Neural cell (in vitro differentiated cells): ENCODE data around the gene RYR2. TPM values are rescaled to one million over a fixed set of nuclear protein-coding genes. Genes with fewer than 3 reads are reported as not detected.
"Not testable (repeated sequence)": the region's sequence is repeated elsewhere in the genome, so short reads cannot be mapped to it uniquely, and the experiment has no call there.

Experiments used
- H2AFZ ChIP-seq: fragments of 200-600, 300-800 bp; sonication (generic), shearing (Covaris generic); 2 replicates; pipeline ENCODE4 v1.6.0; 2014; ENCODE audit warnings: low read depth, mild to moderate bottlenecking, antibody characterized with exemption, low read length, moderate library complexity
- H3F3A ChIP-seq: fragments of 200-600 bp; shearing (Covaris generic); 2 replicates; pipeline ENCODE4 v1.6.1; 2016; ENCODE audit warnings: mild to moderate bottlenecking, moderate library complexity, mixed read lengths, antibody characterized with exemption, low read length; ENCODE audit not compliant: insufficient read depth, poor library complexity, severe bottlenecking
- H3K27ac ChIP-seq: fragments of 200-600, 300-800 bp; sonication (generic), shearing (Covaris generic); 2 replicates; pipeline ENCODE4 v1.5.1; 2014; ENCODE audit warnings: mild to moderate bottlenecking, low read length, moderate library complexity
- H3K27me3 ChIP-seq: fragments of 300-800, 200-600 bp; sonication (generic), shearing (Covaris generic); 2 replicates; pipeline ENCODE4 v1.6.0; 2014; ENCODE audit warnings: mild to moderate bottlenecking, low read depth, low read length, moderate library complexity; ENCODE audit not compliant: insufficient read depth
- H3K36me3 ChIP-seq: fragments of 300-800, 200-600 bp; sonication (generic), shearing (Covaris generic); 2 replicates; pipeline ENCODE4 v1.5.1; 2014; ENCODE audit warnings: mild to moderate bottlenecking, antibody characterized with exemption, low read length, moderate library complexity; ENCODE audit not compliant: insufficient read depth
- H3K4me2 ChIP-seq: fragments of 300-800, 200-600 bp; sonication (generic), shearing (Covaris generic); 2 replicates; pipeline ENCODE4 v1.6.0; 2014; ENCODE audit warnings: mild to moderate bottlenecking, low read length
- H3K4me3 ChIP-seq: fragments of 300-800, 200-600 bp; sonication (generic), shearing (Covaris generic); 2 replicates; pipeline ENCODE4 v1.5.1; 2014; ENCODE audit warnings: mild to moderate bottlenecking, low read length, moderate library complexity
- H3K79me2 ChIP-seq: fragments of 200-600 bp; shearing (Covaris generic); replicated peaks from 2 replicates; pipeline ENCODE4 v1.6.0; 2014; ENCODE audit warnings: mild to moderate bottlenecking, low read length, moderate library complexity; ENCODE audit not compliant: insufficient read depth
- H3K9ac ChIP-seq: fragments of 300-800, 200-600 bp; sonication (generic), shearing (Covaris generic); 2 replicates; pipeline ENCODE4 v1.6.1; 2016; ENCODE audit warnings: mild to moderate bottlenecking, low read length, mixed read lengths
- H3K9me2 ChIP-seq: fragments of 200-600 bp; shearing (Covaris generic); 2 replicates; pipeline ENCODE4 v1.6.1; 2016; ENCODE audit warnings: mild to moderate bottlenecking, low read length, mixed read lengths; ENCODE audit not compliant: insufficient read depth
- H3K9me3 ChIP-seq: fragments of 200-600, 300-800 bp; sonication (generic), shearing (Covaris generic); 2 replicates; pipeline ENCODE4 v1.6.1; 2016; ENCODE audit warnings: mild to moderate bottlenecking, mixed run types, low read length, moderate library complexity, mixed read lengths
- H4K20me1 ChIP-seq: fragments of 200-600 bp; shearing (Covaris generic); 2 replicates; pipeline ENCODE4 v1.6.1; 2016; ENCODE audit warnings: mild to moderate bottlenecking, mixed run types; ENCODE audit not compliant: insufficient read depth
- EP300 ChIP-seq: fragments of 450-650 bp; conservative IDR thresholded peaks from 2 replicates; pipeline ENCODE4 v1.6.1; 2014; ENCODE audit warnings: antibody characterized with exemption, mild to moderate bottlenecking, moderate library complexity; ENCODE audit not compliant: poor library complexity, severe bottlenecking
- EZH2 ChIP-seq: fragments of 200-600, 300-800 bp; shearing (Covaris generic), sonication (generic); IDR thresholded peaks from 2 replicates; pipeline ENCODE4 v1.6.1; 2014; ENCODE audit warnings: antibody characterized with exemption, low read length, borderline replicate concordance, mild to moderate bottlenecking; ENCODE audit not compliant: insufficient read depth, poor library complexity, severe bottlenecking
- MXI1 ChIP-seq: fragments of 450-650 bp; conservative IDR thresholded peaks from 2 replicates; pipeline ENCODE4 v1.6.1; 2014; ENCODE audit warnings: antibody characterized with exemption, mild to moderate bottlenecking; ENCODE audit not compliant: poor library complexity, severe bottlenecking
- POLR2AphosphoS5 ChIP-seq: IDR thresholded peaks from 2 replicates; pipeline ENCODE4 v1.6.1; 2012
- RAD21 ChIP-seq: fragments of 450-650 bp; conservative IDR thresholded peaks from 2 replicates; pipeline ENCODE4 v1.6.1; 2014; ENCODE audit warnings: antibody characterized with exemption, mild to moderate bottlenecking, moderate library complexity
- SMC3 ChIP-seq: fragments of 450-650 bp; conservative IDR thresholded peaks from 2 replicates; pipeline ENCODE4 v1.6.1; 2014; ENCODE audit warnings: antibody characterized with exemption, mild to moderate bottlenecking, moderate library complexity; ENCODE audit not compliant: poor library complexity
- TAF1 ChIP-seq: IDR thresholded peaks from 2 replicates; pipeline ENCODE4 v1.6.1; 2012; ENCODE audit warnings: low read depth
- polyA plus RNA-seq: library from polyadenylated mRNA; depleted of rRNA; stranded (reverse); fragments of >200 nt; gene quantifications from 2 replicates; pipeline ENCODE4 v1.2.3, GENCODE V29; 2014
- TF ChIP-seq, protein P1 (sequence below): fragments of 450-650 bp; IDR thresholded peaks from 2 replicates; pipeline ENCODE4 v1.5.1; 2014; ENCODE audit warnings: antibody characterized with exemption, mild to moderate bottlenecking, moderate library complexity; ENCODE audit not compliant: poor library complexity, severe bottlenecking
- TF ChIP-seq, protein P2 (sequence below): IDR thresholded peaks from 2 replicates; pipeline ENCODE4 v1.6.1; 2012; ENCODE audit warnings: borderline replicate concordance

Gene RYR2
- polyA plus RNA-seq, 1 donor from 2014 or later, result 3.8 TPM

DNA sequence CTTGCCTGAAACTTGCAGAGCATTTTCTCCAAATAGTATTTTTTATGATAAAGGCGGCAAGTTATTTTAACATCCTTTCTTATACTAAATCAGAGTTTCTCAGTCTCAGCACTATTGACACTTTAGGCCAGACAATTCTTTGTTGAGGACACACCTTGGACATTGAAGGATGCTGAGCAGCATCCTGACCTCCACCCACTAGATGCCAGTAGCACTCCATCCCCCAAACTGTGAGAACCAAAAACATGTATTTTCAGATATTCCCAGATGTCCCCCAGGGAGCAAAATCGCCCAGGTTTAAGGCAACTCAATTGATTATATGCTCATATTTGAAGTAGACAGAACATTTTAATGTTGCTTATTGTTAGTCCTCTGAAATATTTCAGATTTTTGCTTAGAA lies 549.4 kb downstream of the RYR2 start:
- Histone ChIP-seq H3K4me2 (no peak overlapping the region), H3K36me3 (no peaks in the 10 kb centered on the region), H3K9me2 (no peaks in the 10 kb centered on the region), H3K9ac (no peak overlapping the region), H3K4me3 (no peak overlapping the region), H2AFZ (no peak overlapping the region), H3K27ac (no peak overlapping the region), H3F3A (no peaks in the 10 kb centered on the region), H3K9me3 (no peaks in the 10 kb centered on the region), H3K27me3 (no peaks in the 10 kb centered on the region), H3K79me2 (no peaks in the 10 kb centered on the region), H4K20me1 (no peaks in the 10 kb centered on the region)
- TF ChIP-seq, protein P1, sequence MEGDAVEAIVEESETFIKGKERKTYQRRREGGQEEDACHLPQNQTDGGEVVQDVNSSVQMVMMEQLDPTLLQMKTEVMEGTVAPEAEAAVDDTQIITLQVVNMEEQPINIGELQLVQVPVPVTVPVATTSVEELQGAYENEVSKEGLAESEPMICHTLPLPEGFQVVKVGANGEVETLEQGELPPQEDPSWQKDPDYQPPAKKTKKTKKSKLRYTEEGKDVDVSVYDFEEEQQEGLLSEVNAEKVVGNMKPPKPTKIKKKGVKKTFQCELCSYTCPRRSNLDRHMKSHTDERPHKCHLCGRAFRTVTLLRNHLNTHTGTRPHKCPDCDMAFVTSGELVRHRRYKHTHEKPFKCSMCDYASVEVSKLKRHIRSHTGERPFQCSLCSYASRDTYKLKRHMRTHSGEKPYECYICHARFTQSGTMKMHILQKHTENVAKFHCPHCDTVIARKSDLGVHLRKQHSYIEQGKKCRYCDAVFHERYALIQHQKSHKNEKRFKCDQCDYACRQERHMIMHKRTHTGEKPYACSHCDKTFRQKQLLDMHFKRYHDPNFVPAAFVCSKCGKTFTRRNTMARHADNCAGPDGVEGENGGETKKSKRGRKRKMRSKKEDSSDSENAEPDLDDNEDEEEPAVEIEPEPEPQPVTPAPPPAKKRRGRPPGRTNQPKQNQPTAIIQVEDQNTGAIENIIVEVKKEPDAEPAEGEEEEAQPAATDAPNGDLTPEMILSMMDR, result no peak

DNA sequence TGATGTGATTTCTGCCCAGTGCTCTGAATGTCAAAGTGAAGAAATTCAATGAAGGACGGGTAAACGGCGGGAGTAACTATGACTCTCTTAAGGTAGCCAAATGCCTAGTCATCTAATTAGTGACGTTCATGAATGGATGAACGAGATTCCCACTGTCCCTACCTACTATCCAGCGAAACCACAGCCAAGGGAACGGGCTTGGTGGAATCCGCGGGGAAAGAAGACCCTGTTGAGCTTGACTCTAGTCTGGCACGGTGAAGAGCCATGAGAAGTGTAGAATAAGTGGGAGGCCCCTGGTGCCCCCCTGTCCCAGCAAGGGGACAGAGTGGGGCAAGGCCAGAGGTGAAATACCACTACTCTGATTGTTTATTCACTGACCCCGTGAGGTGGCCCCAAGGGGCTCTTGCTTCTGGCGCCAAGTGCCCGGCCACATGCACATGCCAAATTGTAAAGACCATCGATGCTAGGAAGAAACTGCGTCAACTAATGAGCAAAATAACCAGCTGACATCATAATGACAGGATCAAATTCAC lies 561.1 kb downstream of the RYR2 start:
- H3K4me2 ChIP-seq, H3K4me3 ChIP-seq, H3K27me3 ChIP-seq: not testable (repeated sequence)

DNA sequence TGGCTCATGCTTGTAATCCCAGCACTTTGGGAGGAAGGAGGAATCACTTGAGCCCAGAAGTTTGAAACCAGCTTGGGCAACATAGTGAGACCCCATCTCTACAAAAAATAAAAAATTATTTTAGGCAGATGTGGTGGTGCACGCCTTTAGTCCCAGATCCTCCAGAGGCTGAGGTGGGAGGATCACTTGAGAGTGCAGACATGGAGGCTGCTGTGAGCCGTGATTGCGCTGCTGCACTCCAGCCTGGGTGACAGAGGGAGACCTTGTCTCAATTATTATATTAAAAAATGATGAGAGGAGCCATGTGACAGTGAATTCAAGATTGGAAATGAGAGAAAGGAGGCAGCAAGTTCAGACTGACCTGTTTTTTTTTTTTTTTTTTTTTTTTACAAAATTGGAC lies 566.4 kb downstream of the RYR2 start:
- Histone ChIP-seq H4K20me1 (no peaks in the 10 kb centered on the region), H3K79me2 (no peaks in the 10 kb centered on the region), H3K9me2 (no peaks in the 10 kb centered on the region), H3K27me3 (no peaks in the 10 kb centered on the region), H3K9ac (no peak overlapping the region), H3K4me3 (no peak overlapping the region), H3F3A (no peaks in the 10 kb centered on the region), H3K4me2 (no peak overlapping the region), H3K9me3 (no peaks in the 10 kb centered on the region), H2AFZ (no peak overlapping the region), H3K27ac (no peak overlapping the region), H3K36me3 (no peaks in the 10 kb centered on the region)
- TF ChIP-seq RAD21 (no peak), EP300 (no peak), EZH2 (no peak), SMC3 (no peak), POLR2AphosphoS5 (no peak), MXI1 (no peak), TAF1 (no peak)
- TF ChIP-seq, protein P2, sequence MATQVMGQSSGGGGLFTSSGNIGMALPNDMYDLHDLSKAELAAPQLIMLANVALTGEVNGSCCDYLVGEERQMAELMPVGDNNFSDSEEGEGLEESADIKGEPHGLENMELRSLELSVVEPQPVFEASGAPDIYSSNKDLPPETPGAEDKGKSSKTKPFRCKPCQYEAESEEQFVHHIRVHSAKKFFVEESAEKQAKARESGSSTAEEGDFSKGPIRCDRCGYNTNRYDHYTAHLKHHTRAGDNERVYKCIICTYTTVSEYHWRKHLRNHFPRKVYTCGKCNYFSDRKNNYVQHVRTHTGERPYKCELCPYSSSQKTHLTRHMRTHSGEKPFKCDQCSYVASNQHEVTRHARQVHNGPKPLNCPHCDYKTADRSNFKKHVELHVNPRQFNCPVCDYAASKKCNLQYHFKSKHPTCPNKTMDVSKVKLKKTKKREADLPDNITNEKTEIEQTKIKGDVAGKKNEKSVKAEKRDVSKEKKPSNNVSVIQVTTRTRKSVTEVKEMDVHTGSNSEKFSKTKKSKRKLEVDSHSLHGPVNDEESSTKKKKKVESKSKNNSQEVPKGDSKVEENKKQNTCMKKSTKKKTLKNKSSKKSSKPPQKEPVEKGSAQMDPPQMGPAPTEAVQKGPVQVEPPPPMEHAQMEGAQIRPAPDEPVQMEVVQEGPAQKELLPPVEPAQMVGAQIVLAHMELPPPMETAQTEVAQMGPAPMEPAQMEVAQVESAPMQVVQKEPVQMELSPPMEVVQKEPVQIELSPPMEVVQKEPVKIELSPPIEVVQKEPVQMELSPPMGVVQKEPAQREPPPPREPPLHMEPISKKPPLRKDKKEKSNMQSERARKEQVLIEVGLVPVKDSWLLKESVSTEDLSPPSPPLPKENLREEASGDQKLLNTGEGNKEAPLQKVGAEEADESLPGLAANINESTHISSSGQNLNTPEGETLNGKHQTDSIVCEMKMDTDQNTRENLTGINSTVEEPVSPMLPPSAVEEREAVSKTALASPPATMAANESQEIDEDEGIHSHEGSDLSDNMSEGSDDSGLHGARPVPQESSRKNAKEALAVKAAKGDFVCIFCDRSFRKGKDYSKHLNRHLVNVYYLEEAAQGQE, result no peak
- TF ChIP-seq, protein P1, result no peak

More for the DNA sequence above, 561.1 kb downstream of the RYR2 start:
- H3K9me3 ChIP-seq, H2AFZ ChIP-seq, H3K79me2 ChIP-seq, H3K9me2 ChIP-seq, H4K20me1 ChIP-seq, H3K27ac ChIP-seq, H3K9ac ChIP-seq, H3F3A ChIP-seq, H3K36me3 ChIP-seq: not testable (repeated sequence)
